Mucosa of rectum (tissue), 2 donors: ENCODE data around the gene BCLAF1.
A peak's percentile ranks its signal among the peaks of the same experiment; 100 is the strongest.
"Not testable (repeated sequence)": the region's sequence is repeated elsewhere in the genome, so short reads cannot be mapped to it uniquely, and the experiment has no call there.

ENCODE experiments used
- H3K27ac ChIP-seq, 2 donors: one replicate each; pipeline ENCODE4 v1.7.0; 2013; ENCODE audit warnings: inconsistent platforms in 2 of 2, low read depth in 2 of 2, low read length in 2 of 2
- H3K27me3 ChIP-seq, 2 donors: one replicate each; pipeline ENCODE4 v1.7.0; 2013; ENCODE audit warnings: low read length in 2 of 2; ENCODE audit not compliant: control insufficient read depth in 2 of 2, insufficient read depth in 2 of 2
- H3K36me3 ChIP-seq, 2 donors: one replicate each; pipeline ENCODE4 v1.7.0; 2013; ENCODE audit warnings: low read length in 2 of 2; ENCODE audit not compliant: control insufficient read depth in 2 of 2, insufficient read depth in 2 of 2
- H3K4me1 ChIP-seq, 2 donors: one replicate each; pipeline ENCODE4 v1.7.0; 2013; ENCODE audit warnings: low read length in 2 of 2, mild to moderate bottlenecking in 1 of 2; ENCODE audit not compliant: control insufficient read depth in 2 of 2, insufficient read depth in 2 of 2
- H3K4me3 ChIP-seq, 2 donors: one replicate each; pipeline ENCODE4 v1.7.0; 2013; ENCODE audit warnings: low read length in 2 of 2
- H3K9ac ChIP-seq, 2 donors: one replicate each; pipeline ENCODE4 v1.7.0; 2013; ENCODE audit warnings: low read length in 2 of 2, low read depth in 1 of 2, mild to moderate bottlenecking in 1 of 2
- H3K9me3 ChIP-seq, 2 donors: one replicate each; pipeline ENCODE4 v1.7.0; 2013; ENCODE audit warnings: low read length in 2 of 2; ENCODE audit not compliant: control insufficient read depth in 2 of 2
- donor health status: healthy.
- donor health status: Normal muscosa, but diverticular disease.

Gene BCLAF1

DNA sequence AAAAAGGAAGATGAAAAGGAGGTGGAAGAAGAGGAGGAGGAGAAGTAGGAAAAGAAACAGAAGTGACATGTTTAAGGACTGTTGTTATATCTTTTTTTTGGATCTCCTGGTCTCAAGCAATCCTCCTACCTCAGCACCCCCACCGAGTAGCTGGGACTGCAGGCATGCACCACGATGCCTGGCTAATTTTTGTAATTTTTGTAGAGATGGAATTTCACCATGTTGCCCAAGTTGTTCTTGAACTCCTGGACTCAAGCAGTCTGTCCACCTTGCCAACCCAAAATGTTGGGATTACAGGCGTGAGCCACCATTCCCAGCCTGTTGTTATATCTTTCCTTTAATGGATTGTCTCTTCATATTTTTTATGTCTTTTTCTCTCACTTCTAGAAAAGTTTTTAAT lies 19.5 kb upstream of the BCLAF1 start:
- Histone ChIP-seq H3K4me3 (no peak overlapping the region), H3K9ac (no peak overlapping the region), H3K36me3 (no peaks in the 10 kb centered on the region), H3K27ac (no peak overlapping the region), H3K4me1 (no peaks in the 10 kb centered on the region), H3K9me3 (no peaks in the 10 kb centered on the region), H3K27me3 (no peaks in the 10 kb centered on the region)

DNA sequence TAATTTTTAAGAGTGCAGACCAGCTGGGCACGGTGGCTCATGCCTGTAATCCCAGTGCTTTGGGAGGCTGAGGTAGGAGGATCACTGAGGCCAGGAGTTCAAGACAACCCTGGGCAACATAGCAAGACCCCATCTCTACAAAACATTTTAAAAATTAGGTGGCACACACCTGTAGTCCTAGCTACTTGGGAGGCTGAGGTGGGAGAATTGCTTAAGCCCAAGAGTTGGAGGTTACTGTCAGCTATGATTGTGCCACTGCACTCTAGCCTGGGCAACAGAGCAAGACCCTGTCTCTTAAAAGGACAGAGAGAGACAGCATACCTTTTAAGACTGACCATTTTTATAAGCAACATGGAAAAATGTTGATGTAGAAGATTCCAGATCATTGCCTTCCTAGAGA lies 18.8 kb upstream of the BCLAF1 start:
- H3K36me3 ChIP-seq, H3K27ac ChIP-seq, H3K9me3 ChIP-seq: not testable (repeated sequence)

DNA sequence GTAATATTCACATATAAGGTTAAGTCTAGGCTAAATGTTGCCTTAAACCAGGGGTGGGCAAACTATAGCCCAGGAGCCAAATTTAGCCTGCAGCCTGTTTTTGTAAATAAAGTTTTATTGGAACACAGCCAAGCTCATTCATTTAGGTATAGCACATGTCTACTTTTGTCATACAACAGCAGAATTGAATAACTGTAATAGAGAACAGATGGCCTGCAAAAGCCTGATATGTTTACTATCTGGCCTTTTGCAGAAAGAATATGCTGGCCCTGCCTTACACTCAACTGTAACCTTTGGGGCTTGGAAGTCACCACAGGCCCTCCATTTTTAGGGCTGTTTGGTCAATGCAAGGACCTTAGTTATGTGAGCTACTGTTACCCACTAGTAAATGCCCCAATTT lies 17.7 kb upstream of the BCLAF1 start:
- H3K4me1 ChIP-seq: no peaks in the 10 kb centered on the region
- no peak overlapping the region for H3K4me3 ChIP-seq
- H3K9me3 ChIP-seq: no peaks in the 10 kb centered on the region
- no peak overlapping the region for H3K27ac ChIP-seq
- H3K9ac ChIP-seq: no peak overlapping the region
- no peaks in the 10 kb centered on the region for H3K27me3 ChIP-seq
- no peaks in the 10 kb centered on the region for H3K36me3 ChIP-seq

More for the DNA sequence above, 18.8 kb upstream of the BCLAF1 start:
- not testable (repeated sequence) for H3K4me1 ChIP-seq, H3K9ac ChIP-seq, H3K4me3 ChIP-seq, H3K27me3 ChIP-seq

DNA sequence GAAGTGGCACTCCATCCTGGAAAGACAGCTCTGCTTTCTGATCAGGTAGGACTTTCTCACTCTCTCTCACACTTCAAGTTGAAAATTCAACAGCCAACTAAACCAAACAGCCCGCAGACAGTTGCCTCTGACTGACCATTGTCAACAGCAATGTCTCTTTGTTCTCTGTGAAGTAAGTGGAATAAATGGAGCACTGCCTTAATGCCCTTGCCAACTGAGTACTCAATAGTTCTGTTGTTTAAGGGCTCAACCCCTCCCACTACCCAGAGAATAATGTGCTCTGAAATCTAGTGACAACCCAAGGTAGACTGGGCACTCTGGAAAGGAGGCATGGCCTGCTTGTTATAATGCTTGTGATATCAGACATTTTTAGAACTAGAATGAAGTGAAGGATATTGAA lies 16.8 kb upstream of the BCLAF1 start:
- Histone ChIP-seq H3K9ac (no peak overlapping the region), H3K27ac (no peak overlapping the region), H3K36me3 (no peaks in the 10 kb centered on the region)

DNA sequence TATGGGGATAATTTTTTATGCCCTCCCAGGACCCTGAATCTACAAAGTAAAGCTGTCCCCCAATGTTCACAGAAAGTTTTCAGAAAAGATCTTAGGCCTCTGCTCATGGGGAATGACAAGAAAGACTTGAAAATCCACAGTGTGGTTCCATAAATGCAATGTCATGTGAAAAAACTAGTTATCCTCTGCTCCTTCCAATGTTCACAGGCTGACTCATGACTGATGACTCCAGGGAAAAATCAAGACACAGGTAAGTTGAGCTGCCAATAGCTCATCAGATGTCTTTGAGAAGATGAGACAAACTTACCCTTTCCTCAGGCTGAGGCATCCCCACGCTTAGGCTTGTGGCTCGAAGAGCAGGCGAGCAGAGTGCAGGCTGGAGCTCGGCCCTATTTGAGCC lies 14.8 kb upstream of the BCLAF1 start:
- H3K9ac ChIP-seq: no peak overlapping the region
- no peaks in the 10 kb centered on the region for H3K9me3 ChIP-seq
- H3K27me3 ChIP-seq: no peaks in the 10 kb centered on the region
- H3K4me3 ChIP-seq: no peak overlapping the region
- no peaks in the 10 kb centered on the region for H3K36me3 ChIP-seq
- H3K4me1 ChIP-seq: no peaks in the 10 kb centered on the region
- no peak overlapping the region for H3K27ac ChIP-seq

More for the DNA sequence above, 16.8 kb upstream of the BCLAF1 start:
- Histone ChIP-seq H3K27me3 (no peaks in the 10 kb centered on the region), H3K9me3 (no peaks in the 10 kb centered on the region), H3K4me1 (no peaks in the 10 kb centered on the region), H3K4me3 (no peak overlapping the region)

DNA sequence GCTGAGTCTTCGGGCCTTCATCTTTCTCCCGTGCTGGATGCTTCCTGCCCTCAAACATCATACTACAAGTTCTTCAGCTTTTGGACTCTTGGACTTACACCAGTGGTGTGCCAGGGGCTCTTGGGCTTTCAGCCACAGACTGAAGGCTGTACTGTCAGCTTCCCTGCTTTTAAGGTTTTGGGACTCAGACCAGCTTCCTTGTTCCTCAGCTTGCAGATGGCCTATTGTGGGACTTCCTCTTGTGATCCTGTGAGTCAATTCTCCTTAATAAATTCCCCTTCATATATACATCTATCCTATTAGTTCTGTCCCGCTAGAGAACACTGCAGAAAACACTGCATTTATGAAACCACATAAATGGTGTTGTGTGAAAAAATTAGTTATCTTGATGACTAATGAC lies 13.9 kb upstream of the BCLAF1 start:
- no peak overlapping the region for H3K4me3 ChIP-seq
- H3K9me3 ChIP-seq: no peaks in the 10 kb centered on the region
- no peak overlapping the region for H3K27ac ChIP-seq
- H3K36me3 ChIP-seq: no peaks in the 10 kb centered on the region
- H3K4me1 ChIP-seq: no peaks in the 10 kb centered on the region
- H3K9ac ChIP-seq: no peak overlapping the region
- H3K27me3 ChIP-seq: no peaks in the 10 kb centered on the region

DNA sequence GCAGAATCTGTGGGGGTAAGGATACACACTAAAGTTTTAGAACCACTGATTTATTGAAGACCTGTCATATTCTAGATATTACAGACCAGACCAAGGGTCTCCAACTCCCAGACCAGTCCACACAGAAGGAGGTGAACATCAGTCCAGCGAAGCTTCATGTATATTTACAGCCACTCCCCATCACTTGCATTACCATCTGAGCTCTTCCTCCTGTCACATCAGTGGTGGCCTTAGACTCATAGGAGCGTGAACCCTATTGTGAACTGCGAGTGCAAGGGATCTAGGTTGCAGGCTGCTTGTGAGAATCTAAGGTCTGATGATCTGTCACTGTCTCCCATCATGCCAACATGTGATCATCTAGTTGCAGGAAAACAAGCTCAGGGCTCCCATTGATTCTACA lies 5.0 kb upstream of the BCLAF1 start:
- Histone ChIP-seq H3K9ac (no peak overlapping the region), H3K27ac (no peak overlapping the region), H3K9me3 (no peaks in the 10 kb centered on the region), H3K4me3 (no peak overlapping the region), H3K4me1 (peaks cover 9 to 10% of the 10 kb centered on the region in 2 donors), H3K27me3 (no peaks in the 10 kb centered on the region), H3K36me3 (no peaks in the 10 kb centered on the region)

DNA sequence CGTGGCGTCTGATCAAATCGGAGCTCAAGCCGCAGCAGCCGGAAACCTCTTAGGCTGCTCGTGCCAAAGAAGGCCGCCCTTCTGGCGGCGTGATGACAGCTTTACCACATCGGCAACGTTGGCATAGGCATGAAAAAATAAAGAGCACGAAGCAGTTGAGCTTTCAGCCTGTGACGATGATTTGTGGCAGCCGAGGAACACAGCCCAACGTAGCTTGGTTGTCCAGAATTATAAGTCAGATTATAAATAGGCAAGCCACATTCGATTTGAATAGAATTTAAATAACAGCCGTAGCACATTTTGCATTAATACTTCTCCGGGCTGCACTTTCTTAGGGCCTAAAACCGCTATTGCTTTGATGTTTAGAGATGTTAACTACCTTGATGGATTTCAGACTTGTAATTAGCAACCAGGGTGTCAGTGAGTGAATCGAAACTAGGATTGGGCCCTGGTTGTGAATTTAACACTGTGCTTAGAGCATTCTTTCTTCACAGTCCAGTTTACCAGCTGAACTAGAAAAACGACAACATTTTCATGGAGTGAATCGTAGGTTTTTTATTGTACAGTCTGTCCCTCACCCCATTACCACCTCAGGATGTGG lies 864 bp upstream of the BCLAF1 start:
- Histone ChIP-seq H3K36me3 (no peaks in the 10 kb centered on the region), H3K9me3 (no peaks in the 10 kb centered on the region)

DNA sequence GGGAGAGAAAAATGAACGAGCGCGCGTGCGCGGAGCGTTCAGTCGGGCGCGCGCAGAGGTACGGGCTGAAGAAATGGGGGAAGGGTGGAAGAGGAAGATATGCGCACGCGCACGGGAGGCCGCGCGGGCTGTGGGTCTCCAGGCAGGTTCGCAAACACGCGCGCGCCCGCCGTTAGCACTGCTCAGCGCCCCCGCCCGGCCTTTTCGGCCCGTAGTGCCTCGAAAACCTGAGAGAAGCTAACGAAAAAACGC lies 393 bp downstream of the BCLAF1 start:
- Histone ChIP-seq H3K27ac (peak overlapping the region; percentile 100), H3K4me3 (peak overlapping the region; percentile 88 to 100), H3K36me3 (no peaks in the 10 kb centered on the region), H3K9ac (peak overlapping the region; percentile 99 to 100), H3K27me3 (no peaks in the 10 kb centered on the region), H3K9me3 (no peaks in the 10 kb centered on the region), H3K4me1 (peaks cover 25 to 29% of the 10 kb centered on the region in 2 donors)

More for the DNA sequence above, 864 bp upstream of the BCLAF1 start:
- Histone ChIP-seq H3K27ac (peak overlapping the region; percentile 100), H3K9ac (peak overlapping the region; percentile 95 to 100), H3K4me1 (peaks cover 21 to 24% of the 10 kb centered on the region in 2 donors), H3K4me3 (peak overlapping the region; percentile 88 to 100), H3K27me3 (no peaks in the 10 kb centered on the region)

DNA sequence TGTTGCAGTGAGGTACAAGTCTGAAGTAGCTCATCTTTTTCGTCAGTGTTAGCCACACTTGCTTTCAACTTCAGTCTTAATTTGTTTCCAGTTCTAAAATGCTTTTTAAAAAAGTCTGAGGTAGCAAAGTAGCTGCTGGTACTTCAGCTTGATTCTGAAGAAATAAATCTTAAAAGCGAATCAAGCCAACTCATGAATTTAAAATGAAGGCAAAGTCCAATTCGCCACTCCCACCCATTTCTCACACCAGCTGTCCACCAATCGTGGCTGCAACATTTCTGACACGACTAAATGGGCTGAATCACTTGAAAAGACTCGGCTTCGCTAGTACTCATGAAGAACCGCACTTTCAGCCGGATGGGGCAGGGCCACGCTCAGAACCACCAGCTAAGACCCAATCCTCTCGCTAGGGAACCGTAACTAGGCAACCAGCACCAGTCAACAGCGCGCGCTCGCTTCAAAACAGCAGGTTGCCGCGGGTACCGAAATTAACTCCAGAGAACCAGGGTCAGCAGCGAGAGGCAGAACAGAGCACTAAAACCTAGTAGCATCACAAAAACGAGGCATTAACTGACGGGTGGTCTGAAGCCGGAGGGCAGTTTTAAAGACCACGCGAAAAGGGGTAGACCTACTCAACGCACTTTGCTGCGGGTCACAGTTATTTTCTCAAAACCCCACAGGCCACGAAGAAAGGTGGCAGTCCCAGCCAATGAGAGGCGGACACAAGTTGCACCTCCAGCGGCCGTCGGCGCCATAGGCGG lies 900 bp downstream of the BCLAF1 start:
- Histone ChIP-seq H3K9ac (peak overlapping the region; percentile 99 to 100), H3K36me3 (no peaks in the 10 kb centered on the region), H3K4me1 (peaks cover 25 to 29% of the 10 kb centered on the region in 2 donors), H3K4me3 (peak overlapping the region; percentile 88 to 100), H3K27me3 (no peaks in the 10 kb centered on the region), H3K27ac (peak overlapping the region; percentile 100), H3K9me3 (no peaks in the 10 kb centered on the region)
